Lung (tissue), 12 donors: Measurements from ENCODE around the gene FBLIM1. TPM values are rescaled to one million over a fixed set of nuclear protein-coding genes. Genes with fewer than 3 reads are reported as not detected.

Experiments
- ATAC-seq: fragments of 200-7000 bp; cut with Tn5 transposase; one replicate; pipeline ENCODE4 v1.9.1; 2020; ENCODE audit warnings: moderate number of reproducible peaks; ENCODE audit not compliant: insufficient read depth, low FRiP score
- DNase-seq, 3 donors: peaks; one replicate each; pipeline ENCODE4 v3.0.0-alpha.2; 2013 to 2017
- H3K27ac ChIP-seq, 2 donors: one replicate each; pipeline ENCODE4 v1.5.1; 2013; ENCODE audit warnings: mild to moderate bottlenecking in 2 of 2, moderate library complexity in 2 of 2, control low read depth in 1 of 2, inconsistent platforms in 1 of 2, low read depth in 1 of 2, low read length in 1 of 2
- H3K27me3 ChIP-seq, 3 donors: one replicate each; pipeline ENCODE4 v1.5.1; 2013; ENCODE audit warnings: low read length in 2 of 3; ENCODE audit not compliant: control insufficient read depth in 3 of 3, insufficient read depth in 3 of 3
- H3K36me3 ChIP-seq, 4 donors: one replicate each; pipeline ENCODE4 v1.5.1; 2013; ENCODE audit warnings: low read length in 4 of 4, mild to moderate bottlenecking in 1 of 4, moderate library complexity in 1 of 4; ENCODE audit not compliant: control insufficient read depth in 4 of 4, insufficient read depth in 4 of 4
- H3K4me1 ChIP-seq, 5 donors: one replicate each; pipeline ENCODE4 v1.5.1; 2013; ENCODE audit warnings: low read length in 5 of 5, mild to moderate bottlenecking in 2 of 5, moderate library complexity in 1 of 5; ENCODE audit not compliant: control insufficient read depth in 5 of 5, insufficient read depth in 5 of 5
- H3K4me3 ChIP-seq: one replicate; pipeline ENCODE4 v1.5.1; 2013; ENCODE audit warnings: mild to moderate bottlenecking, control low read depth, moderate library complexity
- H3K9ac ChIP-seq, 2 donors: one replicate each; pipeline ENCODE4 v1.5.1; 2013; ENCODE audit warnings: low read length in 2 of 2, control low read depth in 1 of 2; ENCODE audit not compliant: insufficient read depth in 1 of 2
- H3K9me3 ChIP-seq, 4 donors: one replicate each; pipeline ENCODE4 v1.5.1; 2013; ENCODE audit warnings: low read length in 3 of 4, mild to moderate bottlenecking in 1 of 4, moderate library complexity in 1 of 4; ENCODE audit not compliant: control insufficient read depth in 4 of 4, insufficient read depth in 3 of 4
- WGBS, 2 donors: extraction: QIAGEN DNeasy Blood & Tissue Kit; methylation state at CpG; one replicate each; pipeline ENCODE4 v1.1.7; 2013; 5-methylcytosine and 5-hydroxymethylcytosine counted together
- polyA plus RNA-seq, 2 donors: library from polyadenylated mRNA; stranded (reverse); fragments of 200-250 nt; gene quantifications; one replicate each; pipeline ENCODE4 v1.2.1, GENCODE V29; 2013
- total RNA-seq, 2 donors: library from RNA; depleted of rRNA in 1 of 2; stranded (reverse); fragments of >200 nt in 1 of 2; gene quantifications; one replicate each; pipeline ENCODE4 v1.2.1, GENCODE V29; 2014 to 2021
- TF ChIP-seq, protein P1 (sequence below): IDR thresholded peaks from 2 replicates; pipeline ENCODE4 v1.5.1; 2012; ENCODE audit warnings: mild to moderate bottlenecking; ENCODE audit errors: control extremely low read depth, extremely low read depth
- donor health status: control.
- donor health status: control.
- donor health status: Bipolar disorder and iron deficiency.
- donor health status: healthy.
- donor health status: DM: yes; HTN: yes; CAD: no.

FBLIM1 gene
- total and polyA plus RNA-seq, 4 donors: 15.8 to 55.0 (median 31.8) TPM

DNA sequence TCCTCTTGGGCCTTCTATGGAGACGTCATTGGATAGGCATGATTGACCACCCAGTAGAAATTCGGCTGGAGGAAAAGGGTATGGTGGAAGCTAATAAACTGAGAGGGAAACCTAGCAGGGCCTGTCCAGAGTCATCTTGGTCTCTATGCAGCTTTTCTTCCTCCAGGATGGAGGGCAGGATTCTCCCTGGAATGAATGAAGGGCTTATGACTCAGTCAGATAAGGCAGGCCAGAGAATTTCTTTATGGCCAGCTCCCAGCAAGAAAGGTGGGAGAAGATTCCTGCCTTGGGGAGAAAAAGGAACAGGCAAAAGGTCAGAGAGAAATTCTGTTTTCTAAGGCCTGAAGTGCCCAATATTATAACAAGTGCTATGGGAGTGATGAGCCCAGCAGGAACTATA, 17.1 kb downstream of the FBLIM1 start:
- Histone ChIP-seq H3K4me3 (no peak overlapping the region), H3K27ac (no peak overlapping the region), H3K9ac (no peak overlapping the region), H3K27me3 (no peaks in the 10 kb centered on the region), H3K9me3 (no peaks in the 10 kb centered on the region), H3K4me1 (no peaks in the 10 kb centered on the region), H3K36me3 (peaks cover 7 to 53% (median 26%) of the 10 kb centered on the region in 4 donors)
- 84 to 85% methylated on average over 2 of the region's 2 CpGs for WGBS, 2 donors
- TF ChIP-seq, protein P1, sequence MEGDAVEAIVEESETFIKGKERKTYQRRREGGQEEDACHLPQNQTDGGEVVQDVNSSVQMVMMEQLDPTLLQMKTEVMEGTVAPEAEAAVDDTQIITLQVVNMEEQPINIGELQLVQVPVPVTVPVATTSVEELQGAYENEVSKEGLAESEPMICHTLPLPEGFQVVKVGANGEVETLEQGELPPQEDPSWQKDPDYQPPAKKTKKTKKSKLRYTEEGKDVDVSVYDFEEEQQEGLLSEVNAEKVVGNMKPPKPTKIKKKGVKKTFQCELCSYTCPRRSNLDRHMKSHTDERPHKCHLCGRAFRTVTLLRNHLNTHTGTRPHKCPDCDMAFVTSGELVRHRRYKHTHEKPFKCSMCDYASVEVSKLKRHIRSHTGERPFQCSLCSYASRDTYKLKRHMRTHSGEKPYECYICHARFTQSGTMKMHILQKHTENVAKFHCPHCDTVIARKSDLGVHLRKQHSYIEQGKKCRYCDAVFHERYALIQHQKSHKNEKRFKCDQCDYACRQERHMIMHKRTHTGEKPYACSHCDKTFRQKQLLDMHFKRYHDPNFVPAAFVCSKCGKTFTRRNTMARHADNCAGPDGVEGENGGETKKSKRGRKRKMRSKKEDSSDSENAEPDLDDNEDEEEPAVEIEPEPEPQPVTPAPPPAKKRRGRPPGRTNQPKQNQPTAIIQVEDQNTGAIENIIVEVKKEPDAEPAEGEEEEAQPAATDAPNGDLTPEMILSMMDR: no peak
- no peak for ATAC-seq
- no peak for DNase-seq

DNA sequence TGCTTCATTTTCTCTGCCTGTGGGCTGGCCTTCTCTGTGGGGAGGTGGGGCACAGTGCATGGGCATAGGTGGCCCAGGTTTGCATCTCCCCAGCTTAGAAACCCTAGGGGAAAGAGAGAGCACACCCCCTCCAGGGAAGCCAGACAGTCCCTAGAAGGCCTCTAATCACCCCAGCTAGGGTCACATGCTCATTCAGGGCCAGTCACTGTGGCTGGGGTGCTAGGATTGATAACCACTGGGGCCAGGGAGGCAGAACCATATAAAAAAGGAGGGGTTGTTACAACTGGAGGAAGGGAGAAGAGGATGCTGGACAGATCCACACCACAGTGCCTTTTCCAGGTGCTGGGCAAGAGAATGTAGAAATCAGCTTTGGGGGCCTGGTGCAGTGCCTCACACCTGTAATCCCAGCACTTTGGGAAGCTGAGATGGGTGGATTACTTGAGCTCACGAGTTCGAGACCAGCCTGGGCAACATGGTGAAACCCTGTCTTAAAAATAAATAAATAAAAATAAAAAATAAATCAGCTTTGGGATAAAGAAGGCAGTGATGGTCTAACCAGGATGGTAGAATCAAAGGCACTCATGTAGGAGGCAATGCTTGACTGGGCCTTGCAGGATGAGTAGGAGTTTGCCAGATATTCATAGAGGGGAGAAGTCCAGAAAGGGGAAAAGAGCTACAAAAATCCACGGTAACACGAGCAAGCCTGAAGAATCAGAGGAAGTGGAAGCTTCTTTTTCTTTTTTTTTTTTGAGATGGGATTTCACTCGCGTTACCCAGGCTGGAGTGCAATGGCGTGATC, 19.5 kb downstream of the FBLIM1 start:
- Histone ChIP-seq H3K36me3 (peaks cover 7 to 41% (median 20%) of the 10 kb centered on the region in 4 donors), H3K27ac (no peak overlapping the region), H3K4me3 (no peak overlapping the region), H3K9ac (no peak overlapping the region), H3K27me3 (no peaks in the 10 kb centered on the region), H3K9me3 (no peaks in the 10 kb centered on the region), H3K4me1 (no peaks in the 10 kb centered on the region)
- 87 to 89% methylated on average over 7 of the region's 7 CpGs for WGBS, 2 donors
- ATAC-seq (no peak), DNase-seq (no peak)
- TF ChIP-seq, protein P1: no peak

DNA sequence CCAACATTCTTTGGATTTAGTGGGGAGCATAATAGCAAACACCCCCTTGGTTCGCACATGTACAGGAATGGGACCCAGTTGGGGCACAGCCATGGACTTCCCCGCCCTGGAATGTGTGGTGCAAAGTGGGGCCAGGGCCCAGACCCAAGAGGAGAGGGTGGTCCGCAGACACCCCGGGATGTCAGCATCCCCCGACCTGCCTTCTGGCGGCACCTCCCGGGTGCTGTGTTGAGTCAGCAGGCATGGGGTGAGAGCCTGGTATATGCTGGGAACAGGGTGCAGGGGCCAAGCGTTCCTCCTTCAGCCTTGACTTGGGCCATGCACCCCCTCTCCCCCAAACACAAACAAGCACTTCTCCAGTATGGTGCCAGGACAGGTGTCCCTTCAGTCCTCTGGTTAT, 27.1 kb downstream of the FBLIM1 start:
- 94 to 97% methylated on average over 8 of the region's 8 CpGs for whole genome bisulfite sequencing, 2 donors
- ATAC-seq: no peak
- Histone ChIP-seq H3K36me3 (peaks cover 0 to 8% (median 6%) of the 10 kb centered on the region in 4 donors), H3K27ac (no peak overlapping the region), H3K4me1 (peaks cover 0 to 14% (median 2%) of the 10 kb centered on the region in 5 donors), H3K9me3 (no peaks in the 10 kb centered on the region), H3K4me3 (no peak overlapping the region), H3K27me3 (no peaks in the 10 kb centered on the region), H3K9ac (no peak overlapping the region)
- TF ChIP-seq, protein P1: no peak
- DNase-seq: no peak
